ENCODE measurements around the gene PRH2. TPM values are rescaled to one million over a fixed set of nuclear protein-coding genes. Genes with fewer than 3 reads are reported as not detected.

Gene PRH2
- polyA plus RNA-seq, 1 of the 3 experiments (the other 2 are of a cell fraction), result not detected

GRCh38 chr12:10941369-10941768, 12.3 kb downstream of the PRH2 start:
- no peak for TF ChIP-seq FOXM1 (IDR thresholded peaks at IDR 0.05; ENCODE audit: low read depth)
- TF ChIP-seq GATA2 (CRISPR knock-in tag; IDR thresholded peaks at IDR 0.05), result no peak
- TF ChIP-seq CTCF (IDR thresholded peaks at IDR 0.05), result no peak
- TF ChIP-seq IRF3 (IDR thresholded peaks at IDR 0.05; ENCODE audit: low read depth, low read length), result no peak
- no peak for TF ChIP-seq SMC3 (IDR thresholded peaks at IDR 0.05; ENCODE audit: low read depth, low read length)
- no peak for TF ChIP-seq FOSL2 (IDR thresholded peaks at IDR 0.05; ENCODE audit: borderline replicate concordance, low read depth)
- TF ChIP-seq EZH2phosphoT487 (IDR thresholded peaks at IDR 0.05; ENCODE audit: borderline replicate concordance, low read depth), result no peak
- TF ChIP-seq TAF1 (IDR thresholded peaks at IDR 0.05; ENCODE audit: borderline replicate concordance, low read depth, low read length), result no peak
- no peak for TF ChIP-seq MAX (IDR thresholded peaks at IDR 0.05; ENCODE audit: low read depth)
- no peak for TF ChIP-seq TEAD4 (IDR thresholded peaks at IDR 0.05; ENCODE audit: borderline replicate concordance, insufficient read depth)
- TF ChIP-seq ELF1 (IDR thresholded peaks at IDR 0.05), result no peak
- no peak for TF ChIP-seq FOXJ3 (CRISPR knock-in tag; IDR thresholded peaks at IDR 0.05)
- no peak for TF ChIP-seq MXI1 (IDR thresholded peaks at IDR 0.05; ENCODE audit: low read depth, low read length)
- TF ChIP-seq PBX3 (IDR thresholded peaks at IDR 0.05), result no peak
- no peak for TF ChIP-seq YY1 (IDR thresholded peaks at IDR 0.05; ENCODE audit: low read depth)
- TF ChIP-seq RAD21 (IDR thresholded peaks at IDR 0.05; ENCODE audit: low read length), result no peak
- no peak for TF ChIP-seq RCOR1 (IDR thresholded peaks at IDR 0.05; ENCODE audit: low read length)
- Histone ChIP-seq H3K4me1 (ENCODE audit: control insufficient read depth in 1 of 2, insufficient read depth in 2 of 2, low read depth in 1 of 2, low read length in 1 of 2) (peaks cover 0 to 4% of the 10 kb centered on the region in 2 experiments; a peak in 1 of 4 replicates), H3K9me3 (peaks cover under 1% of the 10 kb centered on the region; the same call in 1 of the 2 replicates), H3K9me2 (no peaks in the 10 kb centered on the region; the same call in 1 of the 2 replicates), H3K79me2 (ENCODE audit: insufficient read depth) (no peaks in the 10 kb centered on the region), H3K4me2 (no peak overlapping the region), H3F3A (replicated peaks; ENCODE audit: insufficient read depth) (peaks cover 5% of the 10 kb centered on the region), H3K27me3 (ENCODE audit: insufficient read depth) (no peaks in the 10 kb centered on the region), H3K4me3 (ENCODE audit: low read depth in 2 of 2, low read length in 1 of 2) (no peak overlapping the region), H3K36me3 (replicated peaks in 1 of 2; ENCODE audit: control insufficient read depth in 1 of 2, insufficient read depth in 2 of 2, low read length in 1 of 2) (peaks cover 0 to 2% of the 10 kb centered on the region in 2 experiments), H3K9ac (no peak overlapping the region), H2AFZ (ENCODE audit: low read depth) (no peak overlapping the region), H4K20me1 (ENCODE audit: insufficient read depth) (no peaks in the 10 kb centered on the region), H3K27ac (ENCODE audit: low read depth in 2 of 2, low read length in 1 of 2) (no peak overlapping the region)
- no peak for DNase-seq
- POLR2A ChIA-PET, result no interaction called here
- CTCF ChIA-PET, result no interaction called here

Data from SK-N-SH (cell line).